Ureter (tissue), 1 donor: ENCODE data around the gene RHBDD1. TPM values are rescaled to one million over a fixed set of nuclear protein-coding genes. Genes with fewer than 3 reads are reported as not detected.
A peak's percentile ranks its signal among the peaks of the same experiment; 100 is the strongest.

ENCODE experiments used
- DNase-seq: peaks from one replicate; pipeline ENCODE4 v3.0.0-alpha.2; 2020; ENCODE audit warnings: low spot score
- total RNA-seq: library from RNA; stranded (reverse); gene quantifications from one replicate; pipeline ENCODE4 v1.2.4, GENCODE V29; 2023
- donor health status: DM: yes; HTN: yes; CAD: no.

Gene RHBDD1
- total RNA-seq, 1 donor from 2014 or later = 78.5 TPM

GRCh38 chr2:226983895-226984749, 148.3 kb downstream of the RHBDD1 start:
- no peak for DNase-seq

GRCh38 chr2:226984750-226985582, 149.1 kb downstream of the RHBDD1 start:
- DNase-seq = peak; percentile 57

- DNase-seq = no peak
Observed at GRCh38 chr2:226985583-226985946, 149.7 kb downstream of the RHBDD1 start.

- no peak for DNase-seq
Observed at GRCh38 chr2:226991663-226992062, 155.8 kb downstream of the RHBDD1 start.

GRCh38 chr2:226993171-226993570, 157.3 kb downstream of the RHBDD1 start:
- no peak for DNase-seq

- no peak for DNase-seq
Observed at GRCh38 chr2:226994775-226995174, 158.9 kb downstream of the RHBDD1 start.

GRCh38 chr2:226995625-226996041, 159.8 kb downstream of the RHBDD1 start:
- peak; percentile 62 for DNase-seq

- no peak for DNase-seq
Observed at GRCh38 chr2:226999661-227000060, 163.8 kb downstream of the RHBDD1 start.

GRCh38 chr2:227000123-227000522, 164.3 kb downstream of the RHBDD1 start:
- no peak for DNase-seq

- no peak for DNase-seq
Observed at GRCh38 chr2:227004482-227004881, 168.6 kb downstream of the RHBDD1 start.

GRCh38 chr2:227006189-227006897, 170.5 kb downstream of the RHBDD1 start:
- no peak for DNase-seq

- no peak for DNase-seq
Observed at GRCh38 chr2:227007148-227007547, 171.3 kb downstream of the RHBDD1 start.

GRCh38 chr2:227007940-227008339, 172.1 kb downstream of the RHBDD1 start:
- DNase-seq = no peak

GRCh38 chr2:227010433-227010832, 174.6 kb downstream of the RHBDD1 start:
- no peak for DNase-seq

- DNase-seq = no peak
Observed at GRCh38 chr2:227013330-227013729, 177.5 kb downstream of the RHBDD1 start.

- DNase-seq = no peak
Observed at GRCh38 chr2:227013881-227014280, 178.0 kb downstream of the RHBDD1 start.

GRCh38 chr2:227016894-227017293, 181.0 kb downstream of the RHBDD1 start:
- no peak for DNase-seq

GRCh38 chr2:227020416-227020815, 184.6 kb downstream of the RHBDD1 start:
- no peak for DNase-seq

- no peak for DNase-seq
Observed at GRCh38 chr2:227022608-227023007, 186.8 kb downstream of the RHBDD1 start.

- no peak for DNase-seq
Observed at GRCh38 chr2:227025510-227025909, 189.7 kb downstream of the RHBDD1 start.

- no peak for DNase-seq
Observed at GRCh38 chr2:227029426-227030105, 193.7 kb downstream of the RHBDD1 start.

GRCh38 chr2:227030789-227031188, 194.9 kb downstream of the RHBDD1 start:
- no peak for DNase-seq
